ENCODE results near the gene MAPK12. TPM values are rescaled to one million over a fixed set of nuclear protein-coding genes. Genes with fewer than 3 reads are reported as not detected.
A peak's percentile ranks its signal among the peaks of the same experiment; 100 is the strongest.

MAPK12 gene
- total RNA-seq, 2 experiments from 2014 or later = 1.2 to 1.3 TPM

- ChIA-PET CTCF (interaction anchor here (1.4 to 3.1 kb wide), 4 partner anchors 32 to 318 kb away, joined by 3 to 16 read pairs (median 4); partner anchors contain the start of genes SCO2 and SYCE3), POLR2A (interaction anchor here (0.7 to 3.8 kb wide), 11 partner anchors 33 to 376 kb away, joined by 3 to 31 read pairs (median 6); partner anchors contain the start of genes DENND6B and SCO2)
- H3K9me3 Mint-ChIP-seq = no peaks in the 10 kb centered on the region
- peaks cover 38% of the 10 kb centered on the region for H3K36me3 ChIP-seq (ENCODE audit: insufficient read depth, low read length)
- H3K27me3 Mint-ChIP-seq = no peaks in the 10 kb centered on the region
- peak within 1 kb of the TSS; percentile 98 for H3K27ac ChIP-seq (ENCODE audit: low read depth in 1 of 2, low read length in 2 of 2)
- DNase-seq (peak; percentile 76 to 97 (median 90)), ATAC-seq (ENCODE audit: poor library complexity) (peak; percentile 73)
- intact Hi-C loops (cut with DNase I, micrococcal nuclease) = loop anchor here in 1 of 2 experiments (1.0 to 5.0 kb wide), 3 partner anchors 57 to 264 kb away; partner anchors contain the start of genes NCAPH2, PPP6R2 and TRABD
- peaks cover 47% of the 10 kb centered on the region for H3K4me1 Mint-ChIP-seq (ENCODE audit: low read depth)
- peak within 1 kb of the TSS; percentile 89 for H3K27ac Mint-ChIP-seq
- H3K4me3 Mint-ChIP-seq = peak within 1 kb of the TSS; percentile 99
- H3K9me3 ChIP-seq (ENCODE audit: control insufficient read depth in 1 of 2, insufficient read depth in 1 of 2, low read length in 2 of 2) = no peaks in the 10 kb centered on the region
- no peaks in the 10 kb centered on the region for H3K27me3 ChIP-seq (ENCODE audit: control insufficient read depth in 1 of 2, insufficient read depth in 2 of 2, low read length in 2 of 2)
- peaks cover 43% of the 10 kb centered on the region for H3K36me3 Mint-ChIP-seq (ENCODE audit: low read depth)
- peaks cover 92% of the 10 kb centered on the region for H3K4me1 ChIP-seq (ENCODE audit: insufficient read depth, low read length)
- peak within 1 kb of the TSS; percentile 100 for H3K4me3 ChIP-seq (ENCODE audit: low read length)
- TF ChIP-seq, protein P1, sequence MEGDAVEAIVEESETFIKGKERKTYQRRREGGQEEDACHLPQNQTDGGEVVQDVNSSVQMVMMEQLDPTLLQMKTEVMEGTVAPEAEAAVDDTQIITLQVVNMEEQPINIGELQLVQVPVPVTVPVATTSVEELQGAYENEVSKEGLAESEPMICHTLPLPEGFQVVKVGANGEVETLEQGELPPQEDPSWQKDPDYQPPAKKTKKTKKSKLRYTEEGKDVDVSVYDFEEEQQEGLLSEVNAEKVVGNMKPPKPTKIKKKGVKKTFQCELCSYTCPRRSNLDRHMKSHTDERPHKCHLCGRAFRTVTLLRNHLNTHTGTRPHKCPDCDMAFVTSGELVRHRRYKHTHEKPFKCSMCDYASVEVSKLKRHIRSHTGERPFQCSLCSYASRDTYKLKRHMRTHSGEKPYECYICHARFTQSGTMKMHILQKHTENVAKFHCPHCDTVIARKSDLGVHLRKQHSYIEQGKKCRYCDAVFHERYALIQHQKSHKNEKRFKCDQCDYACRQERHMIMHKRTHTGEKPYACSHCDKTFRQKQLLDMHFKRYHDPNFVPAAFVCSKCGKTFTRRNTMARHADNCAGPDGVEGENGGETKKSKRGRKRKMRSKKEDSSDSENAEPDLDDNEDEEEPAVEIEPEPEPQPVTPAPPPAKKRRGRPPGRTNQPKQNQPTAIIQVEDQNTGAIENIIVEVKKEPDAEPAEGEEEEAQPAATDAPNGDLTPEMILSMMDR (IDR thresholded peaks at IDR 0.05) = peak; percentile 33
These were observed 16.9 kb downstream of the MAPK12 start, which contains the start of gene TUBGCP6 for GRCh38 chr22:50244420-50245213. TSS of gene TUBGCP6 (minus strand) at chr22:50245023. CDS start at chr22:50244459, 564 bp downstream.

DNA sequence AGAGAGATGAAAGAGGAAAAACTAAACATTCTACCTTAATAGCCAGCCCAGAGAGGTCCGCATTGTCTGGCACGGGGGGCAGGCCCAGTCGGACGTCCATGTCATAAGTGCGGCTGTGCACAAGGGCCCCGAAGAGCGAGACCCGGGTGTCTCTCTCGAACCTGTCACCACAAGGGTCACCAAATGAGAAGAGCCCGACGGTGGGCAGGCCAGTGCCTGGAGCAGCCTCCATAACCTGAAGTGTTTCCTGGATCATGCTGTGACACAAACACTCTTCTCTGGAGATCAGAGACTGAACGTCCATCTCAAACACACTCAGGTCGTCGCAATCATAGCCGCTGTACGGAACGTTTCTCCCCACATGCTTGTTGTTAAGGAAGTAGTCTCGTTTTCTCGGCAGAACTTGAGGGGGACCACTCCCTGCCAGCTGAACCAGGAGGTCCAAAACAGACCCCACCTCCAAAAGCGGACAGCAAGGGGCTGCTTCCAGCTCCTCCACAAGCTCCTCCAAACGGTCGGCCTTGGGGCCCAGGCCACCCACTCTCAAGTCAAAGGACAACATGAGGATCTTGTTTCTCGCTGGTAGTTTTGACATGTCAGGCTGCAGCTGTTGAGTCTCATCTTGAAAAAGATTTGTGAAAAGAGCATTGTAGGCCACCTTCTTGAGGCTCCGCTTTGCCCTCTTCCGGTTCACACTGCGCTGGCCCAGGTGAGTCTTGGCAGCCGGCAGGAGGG, 17.6 kb downstream of the MAPK12 start:
- peak overlapping the region; percentile 98 for H3K27ac ChIP-seq (ENCODE audit: low read depth in 1 of 2, low read length in 2 of 2)
- no peaks in the 10 kb centered on the region for H3K27me3 ChIP-seq (ENCODE audit: control insufficient read depth in 1 of 2, insufficient read depth in 2 of 2, low read length in 2 of 2)
- peaks cover 43% of the 10 kb centered on the region for H3K36me3 ChIP-seq (ENCODE audit: insufficient read depth, low read length)
- H3K4me1 ChIP-seq (ENCODE audit: insufficient read depth, low read length) = peaks cover 86% of the 10 kb centered on the region
- ChIA-PET CTCF (interaction anchor here (1.4 to 3.1 kb wide), 4 partner anchors 33 to 319 kb away, joined by 3 to 16 read pairs (median 4); partner anchors contain the start of genes SCO2 and SYCE3), POLR2A (interaction anchor here (0.7 to 3.8 kb wide), 11 partner anchors 33 to 377 kb away, joined by 3 to 31 read pairs (median 6); partner anchors contain the start of genes DENND6B and SCO2)
- H3K4me3 Mint-ChIP-seq = peak overlapping the region; percentile 99
- H3K4me1 Mint-ChIP-seq (ENCODE audit: low read depth) = peaks cover 47% of the 10 kb centered on the region
- no peak for ATAC-seq (ENCODE audit: poor library complexity)
- H3K9me3 Mint-ChIP-seq = no peaks in the 10 kb centered on the region
- peaks cover 46% of the 10 kb centered on the region for H3K36me3 Mint-ChIP-seq (ENCODE audit: low read depth)
- H3K27me3 Mint-ChIP-seq = no peaks in the 10 kb centered on the region
- no peaks in the 10 kb centered on the region for H3K9me3 ChIP-seq (ENCODE audit: control insufficient read depth in 1 of 2, insufficient read depth in 1 of 2, low read length in 2 of 2)
- H3K27ac Mint-ChIP-seq = peak overlapping the region; percentile 89
- intact Hi-C loops (cut with DNase I, micrococcal nuclease) = loop anchor here in 1 of 2 experiments (5.0 kb wide), 1 partner anchor 57 kb away; the partner anchor contains the start of gene TRABD
- peak in 1 of 14 experiments; percentile 37 for DNase-seq
- peak overlapping the region; percentile 100 for H3K4me3 ChIP-seq (ENCODE audit: low read length)
- TF ChIP-seq, protein P1 (IDR thresholded peaks at IDR 0.05) = no peak

GRCh38 chr22:50242406-50242949, 19.0 kb downstream of the MAPK12 start:
- ChIA-PET POLR2A (interaction anchor here (1.0 to 3.8 kb wide), 4 partner anchors 9 to 379 kb away, joined by 3 to 14 read pairs (median 4); partner anchors contain the start of genes HDAC10 and SCO2), CTCF (interaction anchor here (1.1 to 2.0 kb wide), 4 partner anchors 25 to 283 kb away, joined by 3 to 9 read pairs (median 4); partner anchors contain the start of gene SCO2)
- ATAC-seq (ENCODE audit: poor library complexity) = no peak
- no peak for DNase-seq
- Mint-ChIP-seq H3K27ac (peak overlapping the region; percentile 63), H3K36me3 (ENCODE audit: low read depth) (peaks cover 48% of the 10 kb centered on the region), H3K9me3 (no peaks in the 10 kb centered on the region), H3K4me1 (ENCODE audit: low read depth) (peaks cover 41% of the 10 kb centered on the region), H3K27me3 (no peaks in the 10 kb centered on the region), H3K4me3 (peak overlapping the region; percentile 99)
- H3K36me3 ChIP-seq (ENCODE audit: insufficient read depth, low read length) = peaks cover 35% of the 10 kb centered on the region
- peaks cover 72% of the 10 kb centered on the region for H3K4me1 ChIP-seq (ENCODE audit: insufficient read depth, low read length)
- no peaks in the 10 kb centered on the region for H3K27me3 ChIP-seq (ENCODE audit: control insufficient read depth in 1 of 2, insufficient read depth in 2 of 2, low read length in 2 of 2)
- peak overlapping the region; percentile 100 for H3K4me3 ChIP-seq (ENCODE audit: low read length)
- TF ChIP-seq, protein P1 (IDR thresholded peaks at IDR 0.05) = no peak
- intact Hi-C loops (cut with DNase I, micrococcal nuclease) = loop anchor here in 1 of 2 experiments (5.0 kb wide), 1 partner anchor 55 kb away; the partner anchor contains the start of gene TRABD
- no peak overlapping the region for H3K27ac ChIP-seq (ENCODE audit: low read depth in 1 of 2, low read length in 2 of 2)
- no peaks in the 10 kb centered on the region for H3K9me3 ChIP-seq (ENCODE audit: control insufficient read depth in 1 of 2, insufficient read depth in 1 of 2, low read length in 2 of 2)
